Neural progenitor cell (in vitro differentiated cells): ENCODE data around the gene PCDHGB4.

ENCODE experiments used
- EZH2 ChIP-seq: fragments of 200-600 bp; sonication (generic); IDR thresholded peaks from 2 replicates; pipeline ENCODE4 v1.6.1; 2017; ENCODE audit warnings: antibody characterized with exemption, mild to moderate bottlenecking, moderate library complexity
- TF ChIP-seq, protein P1 (sequence below): fragments of 200-600 bp; sonication (generic); IDR thresholded peaks from 2 replicates; pipeline ENCODE4 v1.5.1; 2017; ENCODE audit warnings: antibody characterized with exemption, mild to moderate bottlenecking

DNA sequence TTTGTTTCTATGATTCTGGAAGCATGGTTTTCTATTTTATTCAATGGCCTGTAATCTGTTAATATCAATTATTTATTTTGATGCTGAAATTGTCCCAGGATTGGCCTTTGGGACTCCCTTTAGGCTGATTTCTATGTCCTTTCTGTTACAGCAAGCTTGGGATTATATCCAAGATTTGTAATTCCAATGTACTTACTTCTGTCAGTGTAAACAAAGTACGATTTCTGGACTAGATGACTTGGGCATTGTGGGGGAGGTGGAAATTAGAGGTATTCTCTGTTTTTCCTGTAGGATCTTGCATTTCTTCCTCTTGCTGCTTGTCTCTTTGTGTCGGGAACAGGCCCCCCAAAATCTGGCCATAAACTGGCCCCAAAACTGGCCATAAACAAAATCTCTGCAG, 46.5 kb downstream of the PCDHGB4 start:
- TF ChIP-seq, protein P1, sequence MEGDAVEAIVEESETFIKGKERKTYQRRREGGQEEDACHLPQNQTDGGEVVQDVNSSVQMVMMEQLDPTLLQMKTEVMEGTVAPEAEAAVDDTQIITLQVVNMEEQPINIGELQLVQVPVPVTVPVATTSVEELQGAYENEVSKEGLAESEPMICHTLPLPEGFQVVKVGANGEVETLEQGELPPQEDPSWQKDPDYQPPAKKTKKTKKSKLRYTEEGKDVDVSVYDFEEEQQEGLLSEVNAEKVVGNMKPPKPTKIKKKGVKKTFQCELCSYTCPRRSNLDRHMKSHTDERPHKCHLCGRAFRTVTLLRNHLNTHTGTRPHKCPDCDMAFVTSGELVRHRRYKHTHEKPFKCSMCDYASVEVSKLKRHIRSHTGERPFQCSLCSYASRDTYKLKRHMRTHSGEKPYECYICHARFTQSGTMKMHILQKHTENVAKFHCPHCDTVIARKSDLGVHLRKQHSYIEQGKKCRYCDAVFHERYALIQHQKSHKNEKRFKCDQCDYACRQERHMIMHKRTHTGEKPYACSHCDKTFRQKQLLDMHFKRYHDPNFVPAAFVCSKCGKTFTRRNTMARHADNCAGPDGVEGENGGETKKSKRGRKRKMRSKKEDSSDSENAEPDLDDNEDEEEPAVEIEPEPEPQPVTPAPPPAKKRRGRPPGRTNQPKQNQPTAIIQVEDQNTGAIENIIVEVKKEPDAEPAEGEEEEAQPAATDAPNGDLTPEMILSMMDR: no peak
- no peak for TF ChIP-seq EZH2
